HG03064 (cell line): ENCODE measurements around the gene GNB1L.
"Not testable (repeated sequence)": the region's sequence is repeated elsewhere in the genome, so short reads cannot be mapped to it uniquely, and the experiment has no call there.

Source experiments
- ATAC-seq: cut with Tn5 transposase; IDR thresholded peaks from one replicate; pipeline ENCODE4 v1.9.1; 2021; ENCODE audit warnings: low read depth; ENCODE audit not compliant: unreplicated experiment

GNB1L gene

GRCh38 chr22:19889951-19890350 is 35.3 kb upstream of the GNB1L start:
- ATAC-seq, result no peak

- ATAC-seq, result no peak
Observed at GRCh38 chr22:19888131-19888746, 33.6 kb upstream of the GNB1L start.

- ATAC-seq, result no peak
Observed at GRCh38 chr22:19887256-19887985, 32.7 kb upstream of the GNB1L start.

- no peak for ATAC-seq
Observed at GRCh38 chr22:19886605-19887255, 32.1 kb upstream of the GNB1L start.

- ATAC-seq, result no peak
Observed at GRCh38 chr22:19885841-19886592, 31.3 kb upstream of the GNB1L start.

- no peak for ATAC-seq
Observed at GRCh38 chr22:19884954-19885751, 30.5 kb upstream of the GNB1L start.

- ATAC-seq, result no peak
Observed at GRCh38 chr22:19884161-19884953, 29.7 kb upstream of the GNB1L start.

GRCh38 chr22:19883446-19883845 is 28.8 kb upstream of the GNB1L start:
- not testable (repeated sequence) for ATAC-seq

GRCh38 chr22:19882446-19883381 is 28.0 kb upstream of the GNB1L start:
- ATAC-seq, result no peak

GRCh38 chr22:19880786-19881569 is 26.3 kb upstream of the GNB1L start:
- no peak for ATAC-seq

- no peak for ATAC-seq
Observed at GRCh38 chr22:19879992-19880785, 25.5 kb upstream of the GNB1L start.

- no peak for ATAC-seq
Observed at GRCh38 chr22:19879643-19879991, 24.9 kb upstream of the GNB1L start.

- ATAC-seq, result no peak
Observed at GRCh38 chr22:19879246-19879570, 24.5 kb upstream of the GNB1L start.

GRCh38 chr22:19878461-19879245 is 24.0 kb upstream of the GNB1L start:
- ATAC-seq, result no peak

GRCh38 chr22:19877626-19878339 is 23.1 kb upstream of the GNB1L start:
- no peak for ATAC-seq
